ENCODE results near the gene LILRB1.

- TF ChIP-seq POLR2A (IDR thresholded peaks at IDR 0.05; ENCODE audit: low read depth, low read length) (no peak), TAF1 (IDR thresholded peaks at IDR 0.05; ENCODE audit: low read depth, low read length) (no peak), POLR2AphosphoS5 (IDR thresholded peaks at IDR 0.05; ENCODE audit: low read depth, low read length) (no peak), SPI1 (IDR thresholded peaks at IDR 0.05; ENCODE audit: low read depth, low read length) (no peak), PAX5 (IDR thresholded peaks at IDR 0.05; ENCODE audit: insufficient read depth, low read length, severe bottlenecking) (no peak)
Measured at GRCh38 chr19:54587026-54587425, 43.3 kb upstream of the LILRB1 start.
